ENCODE results near the gene RNF167.
"Not testable (repeated sequence)": the region's sequence is repeated elsewhere in the genome, so short reads cannot be mapped to it uniquely, and the experiment has no call there.

The RNF167 gene

GRCh38 chr17:4901648-4902344, 38.3 kb upstream of the RNF167 start:
- H3K27me3 ChIP-seq: peaks cover 35% of the 10 kb centered on the region
- H3K9ac ChIP-seq: no peak overlapping the region
- no peak overlapping the region for H3K4me3 ChIP-seq
- H3K27ac ChIP-seq: no peak overlapping the region
- H4K20me1 ChIP-seq: no peaks in the 10 kb centered on the region
- peak overlapping the region; percentile 83 for H3K4me2 ChIP-seq
- TF ChIP-seq Cebpa-rat (IDR thresholded peaks at IDR 0.05): no peak
- peaks cover 8% of the 10 kb centered on the region for H3K36me3 ChIP-seq
- H3K4me1 ChIP-seq: peaks cover 52% of the 10 kb centered on the region
- no peaks in the 10 kb centered on the region for H3K9me3 ChIP-seq

- Histone ChIP-seq H3K9me3 (no peaks in the 10 kb centered on the region), H4K20me1 (no peaks in the 10 kb centered on the region), H3K4me3 (peak overlapping the region; percentile 45; the same call in 1 of the 2 replicates), H3K27ac (peak overlapping the region; percentile 40; the same call in 1 of the 2 replicates), H3K4me1 (peaks cover 52% of the 10 kb centered on the region), H3K36me3 (peaks cover under 1% of the 10 kb centered on the region; the same call in 1 of the 2 replicates), H3K4me2 (peak overlapping the region; percentile 83), H3K27me3 (peaks cover 35% of the 10 kb centered on the region), H3K9ac (peak overlapping the region; percentile 57; the same call in 1 of the 2 replicates)
- no peak for TF ChIP-seq Cebpa-rat (IDR thresholded peaks at IDR 0.05)
These were observed 37.5 kb upstream of the RNF167 start for GRCh38 chr17:4902540-4902939.

- Histone ChIP-seq H3K36me3 (no peaks in the 10 kb centered on the region), H3K4me3 (peak within 1 kb of the TSS; percentile 45; the same call in 1 of the 2 replicates), H3K4me2 (peak within 1 kb of the TSS; percentile 83), H3K27me3 (peaks cover 33% of the 10 kb centered on the region), H3K27ac (peak within 1 kb of the TSS; percentile 40; the same call in 1 of the 2 replicates), H3K9me3 (no peaks in the 10 kb centered on the region), H3K4me1 (peaks cover 55% of the 10 kb centered on the region), H4K20me1 (no peaks in the 10 kb centered on the region), H3K9ac (peak within 1 kb of the TSS; percentile 57; the same call in 1 of the 2 replicates)
- TF ChIP-seq Cebpa-rat (IDR thresholded peaks at IDR 0.05): no peak
These were observed 36.8 kb upstream of the RNF167 start, which contains the start of gene CHRNE for GRCh38 chr17:4903051-4903818. TSS of gene CHRNE (minus strand) at chr17:4903098. CDS start at chr17:4903063, 35 bp downstream.

GRCh38 chr17:4906642-4907041, 33.4 kb upstream of the RNF167 start:
- H3K9ac ChIP-seq, H3K4me3 ChIP-seq, H3K4me2 ChIP-seq, H3K36me3 ChIP-seq, H4K20me1 ChIP-seq, H3K9me3 ChIP-seq, H3K27me3 ChIP-seq, H3K27ac ChIP-seq: not testable (repeated sequence)
- peaks cover 42% of the 10 kb centered on the region for H3K4me1 ChIP-seq

GRCh38 chr17:4908301-4908700, 31.8 kb upstream of the RNF167 start:
- H3K4me3 ChIP-seq: no peak overlapping the region
- H4K20me1 ChIP-seq: no peaks in the 10 kb centered on the region
- H3K4me1 ChIP-seq: peaks cover 34% of the 10 kb centered on the region
- no peak for TF ChIP-seq Cebpa-rat (IDR thresholded peaks at IDR 0.05)
- H3K4me2 ChIP-seq: peak overlapping the region; percentile 52
- H3K9ac ChIP-seq: peak overlapping the region; percentile 21; the same call in 1 of the 2 replicates
- H3K36me3 ChIP-seq: no peaks in the 10 kb centered on the region
- peak overlapping the region; percentile 13 for H3K27ac ChIP-seq
- H3K27me3 ChIP-seq: no peaks in the 10 kb centered on the region
- no peaks in the 10 kb centered on the region for H3K9me3 ChIP-seq

GRCh38 chr17:4908711-4909496, 31.2 kb upstream of the RNF167 start:
- Histone ChIP-seq H3K36me3 (no peaks in the 10 kb centered on the region), H3K4me2 (peak overlapping the region; percentile 52), H3K4me1 (peaks cover 30% of the 10 kb centered on the region), H3K9me3 (no peaks in the 10 kb centered on the region), H3K4me3 (no peak overlapping the region), H3K27ac (peak overlapping the region; percentile 56), H4K20me1 (no peaks in the 10 kb centered on the region), H3K27me3 (no peaks in the 10 kb centered on the region), H3K9ac (peak overlapping the region; percentile 21; the same call in 1 of the 2 replicates)
- TF ChIP-seq Cebpa-rat (IDR thresholded peaks at IDR 0.05): no peak

GRCh38 chr17:4913994-4914393, 26.1 kb upstream of the RNF167 start:
- H3K27ac ChIP-seq: no peak overlapping the region
- no peak overlapping the region for H3K9ac ChIP-seq
- no peak overlapping the region for H3K4me3 ChIP-seq
- no peaks in the 10 kb centered on the region for H3K9me3 ChIP-seq
- H3K27me3 ChIP-seq: no peaks in the 10 kb centered on the region
- no peak for TF ChIP-seq Cebpa-rat (IDR thresholded peaks at IDR 0.05)
- no peaks in the 10 kb centered on the region for H4K20me1 ChIP-seq
- no peaks in the 10 kb centered on the region for H3K36me3 ChIP-seq
- H3K4me1 ChIP-seq: peaks cover 17% of the 10 kb centered on the region
- no peak overlapping the region for H3K4me2 ChIP-seq

GRCh38 chr17:4914551-4914950, 25.5 kb upstream of the RNF167 start:
- H3K9ac ChIP-seq, H3K27ac ChIP-seq, H4K20me1 ChIP-seq, H3K4me3 ChIP-seq, H3K9me3 ChIP-seq, H3K27me3 ChIP-seq, H3K4me2 ChIP-seq, H3K36me3 ChIP-seq: not testable (repeated sequence)
- peaks cover 12% of the 10 kb centered on the region for H3K4me1 ChIP-seq

GRCh38 chr17:4919511-4920047, 20.5 kb upstream of the RNF167 start:
- no peak overlapping the region for H3K4me3 ChIP-seq
- H4K20me1 ChIP-seq: no peaks in the 10 kb centered on the region
- no peak for TF ChIP-seq Cebpa-rat (IDR thresholded peaks at IDR 0.05)
- no peak overlapping the region for H3K27ac ChIP-seq
- no peaks in the 10 kb centered on the region for H3K9me3 ChIP-seq
- no peaks in the 10 kb centered on the region for H3K36me3 ChIP-seq
- no peaks in the 10 kb centered on the region for H3K4me1 ChIP-seq
- H3K4me2 ChIP-seq: no peak overlapping the region
- H3K27me3 ChIP-seq: no peaks in the 10 kb centered on the region
- no peak overlapping the region for H3K9ac ChIP-seq
